HG03378 (cell line): ENCODE data around the gene ITPKB.

ENCODE experiments used
- ATAC-seq: cut with Tn5 transposase; IDR thresholded peaks from one replicate; pipeline ENCODE4 v1.9.1; 2021; ENCODE audit warnings: mild to moderate bottlenecking, moderate library complexity; ENCODE audit not compliant: unreplicated experiment

ITPKB gene

GRCh38 chr1:226668173-226668560 is 70.9 kb downstream of the ITPKB start:
- no peak for ATAC-seq

- ATAC-seq: no peak
Measured at GRCh38 chr1:226666692-226667091, 72.4 kb downstream of the ITPKB start.

- no peak for ATAC-seq
Measured at GRCh38 chr1:226666164-226666506, 72.9 kb downstream of the ITPKB start.

- no peak for ATAC-seq
Measured at GRCh38 chr1:226665505-226666163, 73.4 kb downstream of the ITPKB start.

GRCh38 chr1:226664413-226665101 is 74.5 kb downstream of the ITPKB start:
- ATAC-seq: no peak

GRCh38 chr1:226663327-226663704 is 75.8 kb downstream of the ITPKB start:
- ATAC-seq: no peak

GRCh38 chr1:226662642-226663326 is 76.3 kb downstream of the ITPKB start:
- ATAC-seq: peak; percentile 95

- ATAC-seq: no peak
Measured at GRCh38 chr1:226661965-226662364, 77.1 kb downstream of the ITPKB start.

GRCh38 chr1:226661271-226661670 is 77.8 kb downstream of the ITPKB start:
- no peak for ATAC-seq

GRCh38 chr1:226660410-226661182 is 78.5 kb downstream of the ITPKB start:
- ATAC-seq: no peak

GRCh38 chr1:226659641-226660040 is 79.4 kb downstream of the ITPKB start:
- no peak for ATAC-seq

- ATAC-seq: no peak
Measured at GRCh38 chr1:226659136-226659535, 79.9 kb downstream of the ITPKB start.

- no peak for ATAC-seq
Measured at GRCh38 chr1:226658546-226659125, 80.4 kb downstream of the ITPKB start.

GRCh38 chr1:226657895-226658545 is 81.1 kb downstream of the ITPKB start:
- no peak for ATAC-seq

GRCh38 chr1:226656601-226657277 is 82.3 kb downstream of the ITPKB start:
- ATAC-seq: no peak

- ATAC-seq: no peak
Measured at GRCh38 chr1:226656201-226656600, 82.9 kb downstream of the ITPKB start.

GRCh38 chr1:226655251-226656163 is 83.6 kb downstream of the ITPKB start:
- ATAC-seq: no peak

GRCh38 chr1:226654668-226655055 is 84.4 kb downstream of the ITPKB start:
- no peak for ATAC-seq

GRCh38 chr1:226654046-226654667 is 84.9 kb downstream of the ITPKB start:
- no peak for ATAC-seq
